IMR-90 (cell line): ENCODE data around the gene SYCN. TPM values are rescaled to one million over a fixed set of nuclear protein-coding genes. Genes with fewer than 3 reads are reported as not detected.

Source experiments
- ATAC-seq: fragments of 200-7000 bp; cut with Tn5 transposase; 2 replicates; pipeline ENCODE4 v1.9.1; 2020; ENCODE audit warnings: low read depth, mild to moderate bottlenecking, moderate library complexity
- BruUV-seq: library from RNA; stranded (reverse); fragments of 400-500 nt; replicated peaks from 2 replicates; lab custom pipeline; 2021; lab: Mats Ljungman, UMichigan
- CTCF ChIA-PET: fragments of 300-600 bp; formaldehyde crosslinking; extraction: SDS; loops from one replicate; lab custom pipeline; 2021; ENCODE audit warnings: antibody characterized with exemption; lab: Yijun Ruan, JAX
- POLR2A ChIA-PET: fragments of 300-600 bp; sonication (Branson Sonifier 250); formaldehyde crosslinking; loops from one replicate; lab custom pipeline; 2022; ENCODE audit warnings: antibody characterized with exemption; ENCODE audit not compliant: unreplicated experiment; lab: Charles Lee
- DNase-seq: peaks from one replicate; pipeline ENCODE4 v3.0.0; 2013
- H2AFZ ChIP-seq: replicated peaks from 2 replicates; pipeline ENCODE3; 2013; ENCODE audit warnings: low read length, mild to moderate bottlenecking; ENCODE audit not compliant: poor library complexity
- H2AK5ac ChIP-seq: 2 replicates; pipeline ENCODE4 v1.6.1; 2013; ENCODE audit warnings: low read depth, low read length, inconsistent platforms
- H2AK9ac ChIP-seq: replicated peaks from 2 replicates; pipeline ENCODE3; 2013; ENCODE audit warnings: mild to moderate bottlenecking, low read depth, low read length, moderate library complexity; ENCODE audit not compliant: poor library complexity
- H2BK120ac ChIP-seq: 2 replicates; pipeline ENCODE4 v1.6.1; 2013; ENCODE audit warnings: low read depth, low read length, inconsistent platforms
- H2BK15ac ChIP-seq: 3 replicates; pipeline ENCODE4 v1.6.1; 2013; ENCODE audit warnings: low read depth, low read length, inconsistent platforms
- H2BK20ac ChIP-seq: 2 replicates; pipeline ENCODE4 v1.6.1; 2013; ENCODE audit warnings: low read depth, mild to moderate bottlenecking, inconsistent platforms, low read length, moderate library complexity
- H2BK5ac ChIP-seq: 2 replicates; pipeline ENCODE4 v1.6.1; 2013; ENCODE audit warnings: mild to moderate bottlenecking, low read depth, low read length, inconsistent platforms; ENCODE audit not compliant: poor library complexity, severe bottlenecking
- H3K14ac ChIP-seq: replicated peaks from 2 replicates; pipeline ENCODE4 v1.6.1; 2013; ENCODE audit warnings: low read depth, low read length, inconsistent platforms
- H3K18ac ChIP-seq: 2 replicates; pipeline ENCODE4 v1.6.1; 2013; ENCODE audit warnings: low read depth, low read length, control low read depth
- H3K23ac ChIP-seq: 2 replicates; pipeline ENCODE4 v1.6.1; 2013; ENCODE audit warnings: low read depth, low read length, inconsistent platforms
- H3K27ac ChIP-seq: 2 replicates; pipeline ENCODE4 v1.5.1; 2013; ENCODE audit warnings: mild to moderate bottlenecking, control low read depth, low read length; ENCODE audit not compliant: insufficient read depth
- H3K27me3 ChIP-seq: 2 replicates; pipeline ENCODE4 v1.6.1; 2013; ENCODE audit warnings: low read length; ENCODE audit not compliant: control insufficient read depth, insufficient read depth
- H3K36me3 ChIP-seq: 2 replicates; pipeline ENCODE4 v1.6.1; 2013; ENCODE audit warnings: low read length, mixed read lengths; ENCODE audit not compliant: control insufficient read depth, insufficient read depth
- H3K4ac ChIP-seq: 2 replicates; pipeline ENCODE4 v1.6.1; 2013; ENCODE audit warnings: low read depth, low read length, inconsistent platforms
- H3K4me1 ChIP-seq: 2 replicates; pipeline ENCODE4 v1.6.1; 2013; ENCODE audit warnings: low read length, mixed read lengths; ENCODE audit not compliant: control insufficient read depth, insufficient read depth
- H3K4me2 ChIP-seq: 2 replicates; pipeline ENCODE4 v1.6.1; 2013; ENCODE audit warnings: low read depth, mild to moderate bottlenecking, control low read depth, low read length, moderate library complexity
- H3K4me3 ChIP-seq: 2 replicates; pipeline ENCODE4 v1.5.1; 2013; ENCODE audit warnings: low read depth, mild to moderate bottlenecking, control low read depth, low read length, moderate library complexity; ENCODE audit not compliant: insufficient read depth
- H3K56ac ChIP-seq: 2 replicates; pipeline ENCODE4 v1.6.1; 2013; ENCODE audit warnings: low read length, inconsistent platforms; ENCODE audit not compliant: insufficient read depth; ENCODE audit errors: extremely low read depth
- H3K79me1 ChIP-seq, 2 experiments: 2 replicates each; pipeline ENCODE4 v1.6.1; 2013; ENCODE audit warnings: low read length in 2 of 2, inconsistent platforms in 1 of 2, low read depth in 1 of 2
- H3K9ac ChIP-seq: 2 replicates; pipeline ENCODE4 v1.6.1; 2013; ENCODE audit warnings: low read depth, low read length, control low read depth
- H3K9me1 ChIP-seq: 2 replicates; pipeline ENCODE4 v1.6.1; 2013; ENCODE audit warnings: low read length, inconsistent platforms; ENCODE audit not compliant: insufficient read depth
- H3K9me3 ChIP-seq: 2 replicates; pipeline ENCODE4 v1.6.1; 2013; ENCODE audit warnings: low read length; ENCODE audit not compliant: control insufficient read depth, insufficient read depth
- H4K20me1 ChIP-seq: 2 replicates; pipeline ENCODE4 v1.6.1; 2013; ENCODE audit warnings: low read length, inconsistent platforms; ENCODE audit not compliant: insufficient read depth
- H4K5ac ChIP-seq: 2 replicates; pipeline ENCODE4 v1.6.1; 2013; ENCODE audit warnings: mild to moderate bottlenecking, low read depth, low read length, control low read depth
- H4K8ac ChIP-seq, 2 experiments: 2 replicates each; pipeline ENCODE4 v1.6.1; 2013; ENCODE audit warnings: low read depth in 2 of 2, low read length in 2 of 2, control low read depth in 1 of 2, inconsistent platforms in 1 of 2
- H4K91ac ChIP-seq: 2 replicates; pipeline ENCODE4 v1.6.1; 2013; ENCODE audit warnings: low read depth, low read length, inconsistent platforms; ENCODE audit not compliant: insufficient read depth
- BHLHE40 ChIP-seq: fragments of 150-350 bp; IDR thresholded peaks from 2 replicates; pipeline ENCODE4 v1.6.1; 2016; ENCODE audit warnings: mild to moderate bottlenecking, low read depth, low read length
- CEBPB ChIP-seq: IDR thresholded peaks from 2 replicates; pipeline ENCODE4 v1.6.1; 2012; ENCODE audit warnings: low read depth, low read length, improper control_type of control experiment
- CHD1 ChIP-seq: IDR thresholded peaks from 2 replicates; pipeline ENCODE4 v1.6.1; 2012; ENCODE audit warnings: low read depth, low read length, improper control_type of control experiment
- ELK1 ChIP-seq: fragments of 150-350 bp; IDR thresholded peaks from 2 replicates; pipeline ENCODE4 v1.6.1; 2016; ENCODE audit warnings: low read depth, mild to moderate bottlenecking, low read length, moderate library complexity, borderline replicate concordance
- MAFK ChIP-seq: IDR thresholded peaks from 2 replicates; pipeline ENCODE4 v1.6.1; 2012; ENCODE audit warnings: low read depth, low read length, improper control_type of control experiment
- MXI1 ChIP-seq: IDR thresholded peaks from 2 replicates; pipeline ENCODE4 v1.6.1; 2012; ENCODE audit warnings: low read depth, mild to moderate bottlenecking, low read length, moderate library complexity, borderline replicate concordance
- RCOR1 ChIP-seq: IDR thresholded peaks from 2 replicates; pipeline ENCODE4 v1.6.1; 2012; ENCODE audit warnings: mild to moderate bottlenecking, low read length, improper control_type of control experiment; ENCODE audit not compliant: insufficient replicate concordance
- SMC3 ChIP-seq: fragments of 150-350 bp; IDR thresholded peaks from 2 replicates; pipeline ENCODE4 v1.6.1; 2016; ENCODE audit warnings: low read depth, mild to moderate bottlenecking, antibody characterized with exemption, low read length, moderate library complexity
- WGBS, 2 experiments: methylation state at CpG; one replicate each; pipeline versions ENCODE4 v1.1.5 to v1.1.7; 2013; ENCODE audit warnings: missing lambda C conversion rate in 2 of 2; ENCODE audit not compliant: insufficient read length in 1 of 2; ENCODE audit errors: extremely low coverage in 2 of 2; 5-methylcytosine and 5-hydroxymethylcytosine counted together
- dilution Hi-C: fragments of 300-500 bp; cut with HindIII; formaldehyde crosslinking; loops from one replicate; pipeline ENCODE4 v1.14.3; 2018; ENCODE audit warnings: low sequenced_read_pairs; ENCODE audit not compliant: unreplicated experiment
- in situ Hi-C: fragments of 300-500 bp; cut with MboI; formaldehyde crosslinking; loops from 3 replicates; pipeline ENCODE4 v1.14.3; 2019; ENCODE audit warnings: low sequenced_read_pairs, inconsistent platforms, mixed read lengths
- intact Hi-C: fragments of 100-400 bp; cut with micrococcal nuclease; formaldehyde crosslinking; loops from 2 replicates; pipeline ENCODE4 v1.10.0; 2022
- polyA plus RNA-seq, 3 experiments: library from polyadenylated mRNA; depleted of rRNA; stranded (reverse); fragments of >200 nt; gene quantifications; 2 replicates each; pipeline ENCODE4 v1.2.3, GENCODE V29; 2012; ENCODE audit warnings: low replicate concordance in 1 of 3
- total RNA-seq: library from RNA; depleted of rRNA; stranded (reverse); fragments of >200 nt; gene quantifications from 2 replicates; pipeline ENCODE4 v1.2.3, GENCODE V29; 2012

Gene SYCN
- total and polyA plus RNA-seq, 2 of the 4 experiments (the other 2 are of a cell fraction) = not detected

GRCh38 chr19:39240421-39240820, 36.4 kb upstream of the SYCN start:
- dilution Hi-C loops (no loop called here), intact Hi-C loops (no loop called here), in situ Hi-C loops (no loop called here)
- no peaks in the 10 kb centered on the region for H3K79me1 ChIP-seq
- H2AK9ac ChIP-seq = no peak overlapping the region
- no peak for DNase-seq
- no peak overlapping the region for H3K4me3 ChIP-seq
- H3K23ac ChIP-seq = no peak overlapping the region
- H3K27me3 ChIP-seq = peaks cover 26% of the 10 kb centered on the region
- no peak overlapping the region for H3K4ac ChIP-seq
- H3K56ac ChIP-seq = no peak overlapping the region
- no peak overlapping the region for H4K91ac ChIP-seq
- POLR2A ChIA-PET = no interaction called here
- BruUV-seq = no TSS peak
- H3K4me1 ChIP-seq = no peaks in the 10 kb centered on the region
- H4K5ac ChIP-seq = no peak overlapping the region
- no peaks in the 10 kb centered on the region for H3K36me3 ChIP-seq
- no peak for TF ChIP-seq RCOR1
- no peak for TF ChIP-seq CHD1
- TF ChIP-seq BHLHE40 = no peak
- no peak for TF ChIP-seq MXI1
- no peak for TF ChIP-seq MAFK
- no peak for TF ChIP-seq SMC3
- peak; percentile 53 for TF ChIP-seq CEBPB
- TF ChIP-seq ELK1 = no peak
- H2AK5ac ChIP-seq = no peak overlapping the region
- CTCF ChIA-PET = no interaction called here
- no peak overlapping the region for H3K4me2 ChIP-seq
- no peak overlapping the region for H2AFZ ChIP-seq
- H3K18ac ChIP-seq = no peak overlapping the region
- no peak overlapping the region for H2BK5ac ChIP-seq
- H3K9ac ChIP-seq = no peak overlapping the region
- H4K8ac ChIP-seq = no peak overlapping the region
- WGBS, 2 experiments = no CpG with 5 or more reads among the region's 7 CpGs
- H2BK20ac ChIP-seq = no peak overlapping the region
- ATAC-seq = no peak
- no peak overlapping the region for H2BK15ac ChIP-seq
- H4K20me1 ChIP-seq = no peaks in the 10 kb centered on the region
- no peak overlapping the region for H2BK120ac ChIP-seq
- H3K9me1 ChIP-seq = no peaks in the 10 kb centered on the region
- H3K14ac ChIP-seq = no peak overlapping the region
- H3K27ac ChIP-seq = no peak overlapping the region
- H3K9me3 ChIP-seq = no peaks in the 10 kb centered on the region
